MG63 (cell line): ENCODE results near the gene KHK. TPM values are rescaled to one million over a fixed set of nuclear protein-coding genes. Genes with fewer than 3 reads are reported as not detected.
A peak's percentile ranks its signal among the peaks of the same experiment; 100 is the strongest.
"Not testable (repeated sequence)": the region's sequence is repeated elsewhere in the genome, so short reads cannot be mapped to it uniquely, and the experiment has no call there.

Source experiments
- DNase-seq: peaks from one replicate; pipeline ENCODE4 v3.0.0-alpha.2; 2020
- H3K27me3 ChIP-seq: fragments of 250-450 bp; sonication (Bioruptor Pico); 2 replicates; pipeline ENCODE4 v1.5.1; 2020; ENCODE audit warnings: mild to moderate bottlenecking, moderate library complexity
- H3K36me3 ChIP-seq: fragments of 250-450 bp; sonication (Bioruptor Pico); 2 replicates; pipeline ENCODE4 v1.5.1; 2020; ENCODE audit warnings: mild to moderate bottlenecking, moderate library complexity
- H3K4me3 ChIP-seq: fragments of 250-450 bp; sonication (Bioruptor Pico); 2 replicates; pipeline ENCODE4 v1.5.1; 2020; ENCODE audit warnings: mild to moderate bottlenecking, moderate library complexity
- H3K9me3 ChIP-seq: fragments of 250-450 bp; sonication (Bioruptor Pico); 2 replicates; pipeline ENCODE4 v1.5.1; 2020; ENCODE audit warnings: mild to moderate bottlenecking, moderate library complexity
- total RNA-seq: library from RNA; depleted of rRNA; stranded (reverse); fragments of >200 nt; shearing (Covaris generic); gene quantifications from 2 replicates; pipeline ENCODE4 v1.2.3, GENCODE V29; 2014; ENCODE audit warnings: low replicate concordance

KHK gene
- total RNA-seq, 1 experiment from 2014 or later: 5.0 TPM

- DNase-seq, H3K9me3 ChIP-seq, H3K36me3 ChIP-seq, H3K27me3 ChIP-seq, H3K4me3 ChIP-seq: not testable (repeated sequence)
Observed at GRCh38 chr2:27075566-27075871, 11.1 kb upstream of the KHK start.

DNA sequence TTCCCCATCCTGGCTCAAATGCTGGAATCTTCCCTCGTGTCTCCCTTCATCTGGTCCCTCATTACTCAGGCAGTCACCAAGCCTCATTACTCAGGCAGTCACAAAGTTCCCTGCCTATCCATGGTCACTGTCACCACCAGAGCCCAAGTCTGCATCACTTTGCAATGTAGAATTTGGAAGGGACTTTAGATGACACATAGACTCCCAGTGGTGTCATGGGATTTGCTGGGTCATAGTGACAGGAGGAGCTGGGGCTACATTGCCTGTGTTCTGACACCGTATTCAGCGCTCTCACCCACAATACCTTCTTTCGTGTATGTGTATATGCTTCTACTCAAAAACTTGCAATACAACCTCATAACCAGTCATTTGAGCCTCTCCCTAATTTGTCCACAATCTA lies 10.2 kb upstream of the KHK start:
- DNase-seq: no peak
- peaks cover 8% of the 10 kb centered on the region for H3K36me3 ChIP-seq

DNA sequence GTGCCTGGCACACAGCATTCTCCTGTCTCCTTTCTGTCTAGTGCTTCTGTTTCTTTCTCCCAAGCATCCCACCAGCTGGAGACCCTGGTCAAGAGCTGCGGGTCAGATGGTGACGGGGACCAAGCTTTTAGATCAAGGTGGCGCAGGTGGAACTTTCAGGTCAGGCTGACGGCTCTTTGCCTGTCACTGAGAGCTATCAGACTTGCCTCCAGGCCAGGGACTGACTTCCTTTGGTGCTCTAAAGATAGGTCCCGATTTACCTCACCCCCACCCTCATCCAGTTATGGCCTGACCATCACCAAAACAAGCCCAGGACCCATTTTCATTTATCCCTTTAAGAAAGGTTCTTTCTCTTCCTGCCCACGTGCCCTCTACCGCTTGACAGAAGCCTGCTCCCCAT lies 9.3 kb upstream of the KHK start:
- Histone ChIP-seq H3K4me3 (no peak overlapping the region), H3K27me3 (no peaks in the 10 kb centered on the region), H3K9me3 (no peaks in the 10 kb centered on the region), H3K36me3 (peaks cover 15% of the 10 kb centered on the region)
- no peak for DNase-seq

More for the DNA sequence above, 10.2 kb upstream of the KHK start:
- no peak overlapping the region for H3K4me3 ChIP-seq
- no peaks in the 10 kb centered on the region for H3K9me3 ChIP-seq
- H3K27me3 ChIP-seq: no peaks in the 10 kb centered on the region

DNA sequence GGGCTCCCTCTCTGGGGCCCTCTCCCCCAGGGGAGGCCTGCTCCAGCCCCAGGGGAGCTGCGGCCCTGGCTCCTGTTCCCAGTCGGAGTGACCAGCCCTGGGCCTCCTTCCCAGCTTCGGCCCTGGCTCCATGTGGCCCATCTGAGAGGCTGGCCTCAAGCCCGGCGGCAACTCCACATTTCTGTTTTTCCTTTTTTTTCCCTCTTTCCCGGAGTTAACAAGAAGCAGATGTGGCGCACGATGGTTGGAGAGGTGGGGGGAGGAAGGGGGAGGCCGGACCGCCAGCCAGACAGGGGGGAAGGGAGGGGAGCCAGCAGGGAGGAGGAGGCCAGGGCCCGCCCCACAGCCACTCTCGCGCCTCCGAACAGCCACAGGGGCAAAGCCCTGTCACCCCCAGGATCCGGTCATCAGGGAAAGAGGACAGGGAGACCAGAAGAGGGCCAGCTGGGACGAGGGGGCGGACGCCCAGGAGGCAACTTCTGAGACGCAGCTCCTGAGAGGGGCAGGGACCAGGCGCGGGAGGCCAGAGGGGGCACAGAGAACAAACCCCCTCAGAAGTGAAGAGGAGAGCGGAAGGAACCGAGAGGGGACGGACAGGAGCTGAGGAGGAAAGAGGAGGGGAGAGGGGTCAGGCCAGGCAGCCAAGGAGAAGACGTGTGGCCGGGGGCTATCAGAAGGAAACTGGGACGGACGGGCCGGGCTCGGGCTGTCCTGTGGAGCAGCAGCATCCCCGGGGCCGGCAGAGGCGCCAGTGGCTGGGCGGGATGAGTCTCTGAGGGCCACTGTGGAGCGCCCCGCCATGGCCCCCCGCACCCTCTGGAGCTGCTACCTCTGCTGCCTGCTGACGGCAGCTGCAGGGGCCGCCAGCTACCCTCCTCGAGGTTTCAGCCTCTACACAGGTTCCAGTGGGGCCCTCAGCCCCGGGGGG lies 8.0 kb upstream of the KHK start, which contains the start of gene EMILIN1:
TSS of gene EMILIN1 (plus strand) at position 349 of the 928 bp plus-strand sequence. CDS start at position 800, 451 bp downstream.
- Histone ChIP-seq H3K9me3 (no peaks in the 10 kb centered on the region), H3K36me3 (peaks cover 17% of the 10 kb centered on the region), H3K27me3 (no peaks in the 10 kb centered on the region), H3K4me3 (peak within 1 kb of the TSS; percentile 56)
- peak; percentile 90 for DNase-seq

- H3K9me3 ChIP-seq: no peaks in the 10 kb centered on the region
- no peaks in the 10 kb centered on the region for H3K27me3 ChIP-seq
- H3K36me3 ChIP-seq: peaks cover 17% of the 10 kb centered on the region
- peak overlapping the region; percentile 56 for H3K4me3 ChIP-seq
- no peak for DNase-seq
Observed at GRCh38 chr2:27079233-27080139, 7.1 kb upstream of the KHK start.

GRCh38 chr2:27080140-27080469 lies 6.5 kb upstream of the KHK start:
- peak; percentile 23 for DNase-seq
- H3K27me3 ChIP-seq: no peaks in the 10 kb centered on the region
- no peaks in the 10 kb centered on the region for H3K9me3 ChIP-seq
- peak overlapping the region; percentile 56 for H3K4me3 ChIP-seq
- H3K36me3 ChIP-seq: peaks cover 20% of the 10 kb centered on the region

DNA sequence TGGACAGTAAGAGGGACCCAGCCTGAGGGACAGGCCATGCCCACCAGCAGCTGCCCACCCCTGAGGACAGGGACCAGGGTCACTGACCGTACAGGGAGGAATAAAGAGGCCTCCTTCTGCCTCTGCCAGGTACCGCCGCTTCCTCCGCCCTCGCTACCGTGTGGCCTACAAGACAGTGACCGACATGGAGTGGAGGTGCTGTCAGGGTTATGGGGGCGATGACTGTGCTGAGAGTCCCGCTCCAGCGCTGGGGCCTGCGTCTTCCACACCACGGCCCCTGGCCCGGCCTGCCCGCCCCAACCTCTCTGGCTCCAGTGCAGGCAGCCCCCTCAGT lies 6.0 kb upstream of the KHK start:
- peak overlapping the region; percentile 56 for H3K4me3 ChIP-seq
- DNase-seq: no peak

DNA sequence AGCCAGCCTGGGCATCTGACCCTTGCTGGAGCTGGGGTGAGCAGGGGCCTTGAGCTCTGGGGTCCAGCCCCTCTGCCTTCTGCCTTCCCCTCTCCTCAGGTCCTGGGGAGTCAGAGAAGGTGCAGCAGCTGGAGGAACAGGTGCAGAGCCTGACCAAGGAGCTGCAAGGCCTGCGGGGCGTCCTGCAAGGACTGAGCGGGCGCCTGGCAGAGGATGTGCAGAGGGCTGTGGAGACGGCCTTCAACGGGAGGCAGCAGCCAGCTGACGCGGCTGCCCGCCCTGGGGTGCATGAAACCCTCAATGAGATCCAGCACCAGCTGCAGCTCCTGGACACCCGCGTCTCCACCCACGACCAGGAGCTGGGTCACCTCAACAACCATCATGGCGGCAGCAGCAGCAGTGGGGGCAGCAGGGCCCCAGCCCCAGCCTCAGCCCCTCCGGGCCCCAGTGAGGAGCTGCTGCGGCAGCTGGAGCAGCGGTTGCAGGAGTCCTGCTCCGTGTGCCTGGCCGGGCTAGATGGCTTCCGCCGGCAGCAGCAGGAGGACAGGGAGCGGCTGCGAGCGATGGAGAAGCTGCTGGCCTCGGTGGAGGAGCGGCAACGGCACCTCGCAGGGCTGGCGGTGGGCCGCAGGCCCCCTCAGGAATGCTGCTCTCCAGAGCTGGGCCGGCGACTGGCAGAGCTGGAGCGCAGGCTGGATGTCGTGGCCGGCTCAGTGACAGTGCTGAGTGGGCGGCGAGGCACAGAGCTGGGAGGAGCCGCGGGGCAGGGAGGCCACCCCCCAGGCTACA lies 4.4 kb upstream of the KHK start:
- Histone ChIP-seq H3K36me3 (peaks cover 24% of the 10 kb centered on the region), H3K9me3 (no peaks in the 10 kb centered on the region), H3K27me3 (no peaks in the 10 kb centered on the region), H3K4me3 (no peak overlapping the region)
- no peak for DNase-seq

More for the DNA sequence above, 6.0 kb upstream of the KHK start:
- Histone ChIP-seq H3K27me3 (no peaks in the 10 kb centered on the region), H3K36me3 (peaks cover 24% of the 10 kb centered on the region), H3K9me3 (no peaks in the 10 kb centered on the region)

- H3K9me3 ChIP-seq: no peaks in the 10 kb centered on the region
- H3K36me3 ChIP-seq: peaks cover 24% of the 10 kb centered on the region
- no peaks in the 10 kb centered on the region for H3K27me3 ChIP-seq
- H3K4me3 ChIP-seq: no peak overlapping the region
- DNase-seq: no peak
Observed at GRCh38 chr2:27082773-27083409, 3.7 kb upstream of the KHK start.

DNA sequence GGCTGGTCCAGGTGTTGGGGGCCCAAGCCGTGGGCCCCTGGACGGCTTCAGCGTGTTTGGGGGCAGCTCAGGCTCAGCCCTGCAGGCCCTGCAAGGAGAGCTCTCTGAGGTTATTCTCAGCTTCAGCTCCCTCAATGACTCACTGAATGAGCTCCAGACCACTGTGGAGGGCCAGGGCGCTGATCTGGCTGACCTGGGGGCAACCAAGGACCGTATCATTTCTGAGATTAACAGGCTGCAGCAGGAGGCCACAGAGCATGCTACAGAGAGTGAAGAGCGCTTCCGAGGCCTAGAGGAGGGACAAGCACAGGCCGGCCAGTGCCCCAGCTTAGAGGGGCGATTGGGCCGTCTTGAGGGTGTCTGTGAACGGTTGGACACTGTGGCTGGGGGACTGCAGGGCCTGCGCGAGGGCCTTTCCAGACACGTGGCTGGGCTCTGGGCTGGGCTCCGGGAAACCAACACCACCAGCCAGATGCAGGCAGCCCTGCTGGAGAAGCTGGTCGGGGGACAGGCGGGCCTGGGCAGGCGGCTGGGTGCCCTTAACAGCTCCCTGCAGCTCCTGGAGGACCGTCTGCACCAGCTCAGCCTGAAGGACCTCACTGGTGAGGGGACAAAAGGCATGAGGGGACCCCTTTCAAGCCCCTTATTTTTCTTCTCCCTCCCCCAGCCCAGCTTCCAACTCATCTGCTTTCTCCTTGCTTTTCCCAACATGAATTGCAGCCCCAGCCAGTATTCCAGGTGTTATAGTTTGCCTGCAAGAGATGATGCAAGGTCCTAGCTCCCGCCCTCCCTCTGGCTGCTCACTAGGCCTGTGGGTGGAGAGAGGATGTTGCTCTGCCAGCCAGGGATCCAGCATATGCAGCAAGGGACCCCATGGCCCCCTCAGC lies 2.9 kb upstream of the KHK start:
- no peak for DNase-seq
- Histone ChIP-seq H3K4me3 (no peak overlapping the region), H3K27me3 (no peaks in the 10 kb centered on the region), H3K9me3 (no peaks in the 10 kb centered on the region), H3K36me3 (peaks cover 24% of the 10 kb centered on the region)

DNA sequence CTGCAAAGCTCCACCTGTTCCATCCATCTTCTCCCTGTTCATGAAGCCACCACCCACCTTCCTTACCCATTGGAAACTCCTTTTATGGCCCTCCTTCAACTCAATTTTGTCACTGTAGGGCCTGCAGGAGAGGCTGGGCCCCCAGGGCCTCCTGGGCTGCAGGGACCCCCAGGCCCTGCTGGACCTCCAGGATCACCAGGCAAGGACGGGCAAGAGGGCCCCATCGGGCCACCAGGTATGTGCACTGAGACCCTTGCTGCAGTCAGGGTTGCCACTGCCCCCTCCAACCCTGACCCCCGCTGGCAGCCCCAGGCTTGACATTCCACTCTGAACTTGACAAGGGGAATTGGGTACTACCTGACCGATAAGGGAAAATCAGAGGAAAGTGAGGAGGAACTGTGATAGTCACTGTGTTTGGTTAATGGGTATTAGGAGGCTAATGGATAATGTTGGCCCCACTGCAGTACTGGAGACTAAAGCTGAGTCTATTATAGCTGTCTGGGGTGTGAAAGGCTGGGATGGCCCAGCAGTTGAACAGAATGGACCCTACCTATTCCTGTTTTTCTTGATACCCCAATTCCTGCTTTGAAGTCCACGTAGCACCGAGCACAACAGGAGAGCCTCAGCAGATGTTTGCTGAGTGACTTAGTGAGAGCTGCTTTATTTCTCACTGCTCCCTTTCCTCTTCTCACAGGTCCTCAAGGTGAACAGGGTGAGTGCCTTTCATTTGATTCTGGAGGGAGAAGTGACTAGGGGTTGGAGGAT lies 2.1 kb upstream of the KHK start:
- no peak overlapping the region for H3K4me3 ChIP-seq
- no peaks in the 10 kb centered on the region for H3K9me3 ChIP-seq
- H3K36me3 ChIP-seq: peaks cover 24% of the 10 kb centered on the region
- no peak for DNase-seq
- no peaks in the 10 kb centered on the region for H3K27me3 ChIP-seq

GRCh38 chr2:27085062-27085672 lies 1.4 kb upstream of the KHK start:
- DNase-seq: no peak
- peaks cover 24% of the 10 kb centered on the region for H3K36me3 ChIP-seq
- H3K9me3 ChIP-seq: no peaks in the 10 kb centered on the region
- H3K27me3 ChIP-seq: no peaks in the 10 kb centered on the region
- peak overlapping the region; percentile 57; the same call in 1 of the 2 replicates for H3K4me3 ChIP-seq

DNA sequence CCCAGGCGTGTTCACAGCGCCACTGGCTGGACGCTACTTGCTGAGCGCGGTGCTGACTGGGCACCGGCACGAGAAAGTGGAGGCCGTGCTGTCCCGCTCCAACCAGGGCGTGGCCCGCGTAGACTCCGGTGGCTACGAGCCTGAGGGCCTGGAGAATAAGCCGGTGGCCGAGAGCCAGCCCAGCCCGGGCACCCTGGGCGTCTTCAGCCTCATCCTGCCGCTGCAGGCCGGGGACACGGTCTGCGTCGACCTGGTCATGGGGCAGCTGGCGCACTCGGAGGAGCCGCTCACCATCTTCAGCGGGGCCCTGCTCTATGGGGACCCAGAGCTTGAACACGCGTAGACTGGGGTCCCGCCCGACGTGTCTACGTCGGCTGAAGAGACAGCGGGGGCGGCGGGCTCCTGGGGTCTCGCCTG lies 891 bp upstream of the KHK start:
- peak; percentile 78 for DNase-seq
- Histone ChIP-seq H3K27me3 (no peaks in the 10 kb centered on the region), H3K36me3 (peaks cover 20% of the 10 kb centered on the region), H3K4me3 (peak overlapping the region; percentile 57), H3K9me3 (no peaks in the 10 kb centered on the region)

DNA sequence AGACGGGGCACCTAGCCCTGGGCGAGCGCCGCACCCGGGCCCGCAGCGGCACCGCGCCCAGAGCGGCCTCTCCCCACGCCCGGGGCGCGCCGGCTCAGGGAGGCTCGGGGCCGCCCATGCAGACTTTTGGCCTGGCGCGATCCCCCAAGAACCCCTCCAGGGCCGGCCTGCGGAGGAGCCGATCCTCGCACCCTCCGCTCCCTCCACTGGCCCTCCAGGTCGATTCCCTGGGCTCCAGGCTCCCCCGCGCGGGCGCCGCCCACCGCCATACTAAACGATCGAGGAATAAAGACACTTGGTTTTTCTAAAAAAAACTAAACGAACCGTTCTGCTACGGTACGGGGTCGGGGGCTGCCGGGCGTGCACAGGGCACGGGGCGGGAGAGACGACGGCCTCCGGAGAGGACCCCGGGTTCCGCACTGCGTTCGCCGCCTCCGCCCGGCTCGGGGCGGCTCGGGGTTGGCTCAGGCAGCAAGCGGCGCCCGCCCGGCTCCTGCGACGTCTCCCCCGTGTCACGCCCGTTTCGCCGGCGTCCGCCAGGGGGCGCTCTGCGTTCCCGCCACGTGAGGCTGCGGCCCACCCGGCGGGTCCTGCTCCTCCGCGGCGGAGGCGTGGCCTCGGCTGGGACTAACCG lies 365 bp upstream of the KHK start:
- Histone ChIP-seq H3K27me3 (no peaks in the 10 kb centered on the region), H3K4me3 (peak overlapping the region; percentile 57), H3K36me3 (peaks cover 17% of the 10 kb centered on the region), H3K9me3 (no peaks in the 10 kb centered on the region)
- peak; percentile 92 for DNase-seq
